ENCODE results near the gene PRKCG.

Gene PRKCG

GRCh38 chr19:53898636-53899341 lies 16.8 kb downstream of the PRKCG start:
- peak; percentile 25 for DNase-seq (ENCODE audit: low read depth)

- no peak for DNase-seq (ENCODE audit: low read depth)
Observed at GRCh38 chr19:53900191-53900860, 18.3 kb downstream of the PRKCG start.

GRCh38 chr19:53903055-53903680 lies 21.2 kb downstream of the PRKCG start:
- DNase-seq (ENCODE audit: low read depth): peak; percentile 50

- DNase-seq (ENCODE audit: low read depth): no peak
Observed at GRCh38 chr19:53904909-53905308, 22.9 kb downstream of the PRKCG start.

GRCh38 chr19:53905787-53906186 lies 23.8 kb downstream of the PRKCG start:
- no peak for DNase-seq (ENCODE audit: low read depth)

GRCh38 chr19:53906211-53907192 lies 24.5 kb downstream of the PRKCG start:
- DNase-seq (ENCODE audit: low read depth): peak; percentile 46

- DNase-seq (ENCODE audit: low read depth): no peak
Observed at GRCh38 chr19:53907193-53907581, 25.2 kb downstream of the PRKCG start.

GRCh38 chr19:53907690-53908089 lies 25.7 kb downstream of the PRKCG start:
- DNase-seq (ENCODE audit: low read depth): no peak

- DNase-seq (ENCODE audit: low read depth): peak; percentile 58
Observed at GRCh38 chr19:53908106-53908934, 26.3 kb downstream of the PRKCG start.

- no peak for DNase-seq (ENCODE audit: low read depth)
Observed at GRCh38 chr19:53908935-53909415, 27.0 kb downstream of the PRKCG start, which contains the start of gene CACNG7. TSS of gene CACNG7 (plus strand) at chr19:53909278. CDS start at chr19:53912832, 3,554 bp downstream.

GRCh38 chr19:53909471-53910169 lies 27.6 kb downstream of the PRKCG start:
- no peak for DNase-seq (ENCODE audit: low read depth)

- no peak for DNase-seq (ENCODE audit: low read depth)
Observed at GRCh38 chr19:53910170-53910518, 28.1 kb downstream of the PRKCG start.

- DNase-seq (ENCODE audit: low read depth): no peak
Observed at GRCh38 chr19:53912653-53913052, 30.7 kb downstream of the PRKCG start.

- no peak for DNase-seq (ENCODE audit: low read depth)
Observed at GRCh38 chr19:53915000-53915399, 33.0 kb downstream of the PRKCG start.

GRCh38 chr19:53916004-53916403 lies 34.0 kb downstream of the PRKCG start:
- no peak for DNase-seq (ENCODE audit: low read depth)

- no peak for DNase-seq (ENCODE audit: low read depth)
Observed at GRCh38 chr19:53917356-53917755, 35.4 kb downstream of the PRKCG start.

GRCh38 chr19:53927739-53928138 lies 45.7 kb downstream of the PRKCG start:
- DNase-seq (ENCODE audit: low read depth): peak; percentile 68

- no peak for DNase-seq (ENCODE audit: low read depth)
Observed at GRCh38 chr19:53936029-53936428, 54.0 kb downstream of the PRKCG start.

- DNase-seq (ENCODE audit: low read depth): peak; percentile 35
Observed at GRCh38 chr19:53942001-53942786, 60.2 kb downstream of the PRKCG start.

Measured in ELR (cell line).